HPDE6-E6E7 (cell line): ENCODE data around the gene EBF4.
"Not testable (repeated sequence)": the region's sequence is repeated elsewhere in the genome, so short reads cannot be mapped to it uniquely, and the experiment has no call there.

Experiments used
- DNase-seq: peaks from one replicate; pipeline ENCODE4 v3.0.0; 2011; ENCODE audit warnings: missing footprints; ENCODE audit errors: extremely low spot score

Gene EBF4

GRCh38 chr20:2673453-2673852 is 19.1 kb upstream of the EBF4 start:
- no peak for DNase-seq

- DNase-seq, result no peak
These were observed 12.5 kb upstream of the EBF4 start for GRCh38 chr20:2680046-2680445.

GRCh38 chr20:2682040-2682439 is 10.5 kb upstream of the EBF4 start:
- DNase-seq, result not testable (repeated sequence)

GRCh38 chr20:2684817-2685216 is 7.8 kb upstream of the EBF4 start:
- not testable (repeated sequence) for DNase-seq

- no peak for DNase-seq
These were observed 5.1 kb upstream of the EBF4 start for GRCh38 chr20:2687514-2687913.

GRCh38 chr20:2688041-2688591 is 4.5 kb upstream of the EBF4 start:
- DNase-seq, result no peak

- no peak for DNase-seq
These were observed 2.4 kb upstream of the EBF4 start for GRCh38 chr20:2690213-2690612.

GRCh38 chr20:2690718-2691117 is 1.9 kb upstream of the EBF4 start:
- no peak for DNase-seq

- DNase-seq, result no peak
These were observed 1.5 kb upstream of the EBF4 start for GRCh38 chr20:2691127-2691526.

GRCh38 chr20:2691663-2692035 is 931 bp upstream of the EBF4 start:
- DNase-seq, result no peak

- DNase-seq, result no peak
These were observed 306 bp downstream of the EBF4 start for GRCh38 chr20:2692886-2693285.

GRCh38 chr20:2693286-2694007 is 867 bp downstream of the EBF4 start:
- DNase-seq, result no peak

GRCh38 chr20:2694008-2694471 is 1.5 kb downstream of the EBF4 start:
- DNase-seq, result no peak

- no peak for DNase-seq
These were observed 1.9 kb downstream of the EBF4 start for GRCh38 chr20:2694519-2694918.

GRCh38 chr20:2695206-2695983 is 2.8 kb downstream of the EBF4 start:
- no peak for DNase-seq

GRCh38 chr20:2695984-2696525 is 3.5 kb downstream of the EBF4 start:
- DNase-seq, result not testable (repeated sequence)

GRCh38 chr20:2696646-2697045 is 4.1 kb downstream of the EBF4 start:
- no peak for DNase-seq

- no peak for DNase-seq
These were observed 5.2 kb downstream of the EBF4 start for GRCh38 chr20:2697768-2698167.

GRCh38 chr20:2698186-2698817 is 5.7 kb downstream of the EBF4 start:
- no peak for DNase-seq

- no peak for DNase-seq
These were observed 6.3 kb downstream of the EBF4 start for GRCh38 chr20:2698912-2699311.

- no peak for DNase-seq
These were observed 7.3 kb downstream of the EBF4 start for GRCh38 chr20:2699775-2700413.
